Measurements from ENCODE around the gene DUSP5. TPM values are rescaled to one million over a fixed set of nuclear protein-coding genes. Genes with fewer than 3 reads are reported as not detected.
"Not testable (repeated sequence)": the region's sequence is repeated elsewhere in the genome, so short reads cannot be mapped to it uniquely, and the experiment has no call there.

The DUSP5 gene
- total RNA-seq, 1 donor from 2014 or later = 14.8 TPM

- Mint-ChIP-seq H3K36me3 (no peaks in the 10 kb centered on the region), H3K27ac (no peak overlapping the region), H3K9me3 (no peaks in the 10 kb centered on the region), H3K4me1 (peaks cover 2% of the 10 kb centered on the region), H3K27me3 (ENCODE audit: low read depth) (peaks cover 27% of the 10 kb centered on the region), H3K4me3 (peak overlapping the region; percentile 54)
- TF ChIP-seq, protein P1, sequence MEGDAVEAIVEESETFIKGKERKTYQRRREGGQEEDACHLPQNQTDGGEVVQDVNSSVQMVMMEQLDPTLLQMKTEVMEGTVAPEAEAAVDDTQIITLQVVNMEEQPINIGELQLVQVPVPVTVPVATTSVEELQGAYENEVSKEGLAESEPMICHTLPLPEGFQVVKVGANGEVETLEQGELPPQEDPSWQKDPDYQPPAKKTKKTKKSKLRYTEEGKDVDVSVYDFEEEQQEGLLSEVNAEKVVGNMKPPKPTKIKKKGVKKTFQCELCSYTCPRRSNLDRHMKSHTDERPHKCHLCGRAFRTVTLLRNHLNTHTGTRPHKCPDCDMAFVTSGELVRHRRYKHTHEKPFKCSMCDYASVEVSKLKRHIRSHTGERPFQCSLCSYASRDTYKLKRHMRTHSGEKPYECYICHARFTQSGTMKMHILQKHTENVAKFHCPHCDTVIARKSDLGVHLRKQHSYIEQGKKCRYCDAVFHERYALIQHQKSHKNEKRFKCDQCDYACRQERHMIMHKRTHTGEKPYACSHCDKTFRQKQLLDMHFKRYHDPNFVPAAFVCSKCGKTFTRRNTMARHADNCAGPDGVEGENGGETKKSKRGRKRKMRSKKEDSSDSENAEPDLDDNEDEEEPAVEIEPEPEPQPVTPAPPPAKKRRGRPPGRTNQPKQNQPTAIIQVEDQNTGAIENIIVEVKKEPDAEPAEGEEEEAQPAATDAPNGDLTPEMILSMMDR (IDR thresholded peaks at IDR 0.05; ENCODE audit: unreplicated experiment) = no peak
- DNase-seq (ENCODE audit: low spot score in 2 of 2, unreplicated experiment in 2 of 2) = peak; percentile 39 to 67
Measured at GRCh38 chr10:110530131-110530831, 32.6 kb downstream of the DUSP5 start.

GRCh38 chr10:110531687-110532086 is 34.0 kb downstream of the DUSP5 start:
- TF ChIP-seq, protein P1 (IDR thresholded peaks at IDR 0.05; ENCODE audit: unreplicated experiment) = no peak
- Mint-ChIP-seq H3K4me1 (peaks cover 2% of the 10 kb centered on the region), H3K36me3 (no peaks in the 10 kb centered on the region), H3K4me3 (no peak overlapping the region), H3K27ac (no peak overlapping the region), H3K9me3 (no peaks in the 10 kb centered on the region), H3K27me3 (ENCODE audit: low read depth) (peaks cover 28% of the 10 kb centered on the region)
- no peak for DNase-seq (ENCODE audit: low spot score in 2 of 2, unreplicated experiment in 2 of 2)

- not testable (repeated sequence) for DNase-seq (ENCODE audit: low spot score in 2 of 2, unreplicated experiment in 2 of 2); H3K4me1 Mint-ChIP-seq; H3K27ac Mint-ChIP-seq; H3K9me3 Mint-ChIP-seq; H3K36me3 Mint-ChIP-seq; H3K4me3 Mint-ChIP-seq
- H3K27me3 Mint-ChIP-seq (ENCODE audit: low read depth) = peaks cover 28% of the 10 kb centered on the region
Measured at GRCh38 chr10:110532628-110533027, 34.9 kb downstream of the DUSP5 start.

DNA sequence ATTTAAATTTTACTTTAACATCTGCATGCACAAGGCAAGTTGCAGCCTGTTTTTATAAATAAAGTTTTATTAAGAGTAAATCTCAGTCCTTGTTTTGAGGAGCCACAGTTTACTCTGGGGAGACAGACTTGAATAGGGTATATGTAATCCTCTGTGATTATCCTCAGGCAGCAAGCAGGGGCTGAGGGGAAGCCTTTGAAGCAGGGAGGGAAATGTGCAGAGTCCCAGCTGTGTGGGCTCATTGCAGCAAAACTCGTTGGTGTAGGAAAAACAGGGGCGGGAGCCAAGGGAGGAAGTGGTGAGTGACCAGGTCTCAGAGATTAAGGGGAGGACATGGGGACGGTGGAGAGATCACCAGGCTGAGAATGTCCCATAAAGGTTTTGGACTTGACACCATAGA is 35.4 kb downstream of the DUSP5 start:
- Mint-ChIP-seq H3K9me3 (no peaks in the 10 kb centered on the region), H3K27ac (no peak overlapping the region), H3K27me3 (ENCODE audit: low read depth) (peaks cover 24% of the 10 kb centered on the region), H3K4me1 (peaks cover 2% of the 10 kb centered on the region), H3K36me3 (no peaks in the 10 kb centered on the region), H3K4me3 (no peak overlapping the region)
- TF ChIP-seq, protein P1 (IDR thresholded peaks at IDR 0.05; ENCODE audit: unreplicated experiment) = no peak
- no peak for DNase-seq (ENCODE audit: low spot score in 2 of 2, unreplicated experiment in 2 of 2)

GRCh38 chr10:110534571-110534970 is 36.9 kb downstream of the DUSP5 start:
- no peaks in the 10 kb centered on the region for H3K36me3 Mint-ChIP-seq
- peaks cover 2% of the 10 kb centered on the region for H3K4me1 Mint-ChIP-seq
- TF ChIP-seq, protein P1 (IDR thresholded peaks at IDR 0.05; ENCODE audit: unreplicated experiment) = no peak
- no peak overlapping the region for H3K27ac Mint-ChIP-seq
- H3K4me3 Mint-ChIP-seq = no peak overlapping the region
- no peak for DNase-seq (ENCODE audit: low spot score in 2 of 2, unreplicated experiment in 2 of 2)
- no peaks in the 10 kb centered on the region for H3K9me3 Mint-ChIP-seq
- peaks cover 17% of the 10 kb centered on the region for H3K27me3 Mint-ChIP-seq (ENCODE audit: low read depth)

DNA sequence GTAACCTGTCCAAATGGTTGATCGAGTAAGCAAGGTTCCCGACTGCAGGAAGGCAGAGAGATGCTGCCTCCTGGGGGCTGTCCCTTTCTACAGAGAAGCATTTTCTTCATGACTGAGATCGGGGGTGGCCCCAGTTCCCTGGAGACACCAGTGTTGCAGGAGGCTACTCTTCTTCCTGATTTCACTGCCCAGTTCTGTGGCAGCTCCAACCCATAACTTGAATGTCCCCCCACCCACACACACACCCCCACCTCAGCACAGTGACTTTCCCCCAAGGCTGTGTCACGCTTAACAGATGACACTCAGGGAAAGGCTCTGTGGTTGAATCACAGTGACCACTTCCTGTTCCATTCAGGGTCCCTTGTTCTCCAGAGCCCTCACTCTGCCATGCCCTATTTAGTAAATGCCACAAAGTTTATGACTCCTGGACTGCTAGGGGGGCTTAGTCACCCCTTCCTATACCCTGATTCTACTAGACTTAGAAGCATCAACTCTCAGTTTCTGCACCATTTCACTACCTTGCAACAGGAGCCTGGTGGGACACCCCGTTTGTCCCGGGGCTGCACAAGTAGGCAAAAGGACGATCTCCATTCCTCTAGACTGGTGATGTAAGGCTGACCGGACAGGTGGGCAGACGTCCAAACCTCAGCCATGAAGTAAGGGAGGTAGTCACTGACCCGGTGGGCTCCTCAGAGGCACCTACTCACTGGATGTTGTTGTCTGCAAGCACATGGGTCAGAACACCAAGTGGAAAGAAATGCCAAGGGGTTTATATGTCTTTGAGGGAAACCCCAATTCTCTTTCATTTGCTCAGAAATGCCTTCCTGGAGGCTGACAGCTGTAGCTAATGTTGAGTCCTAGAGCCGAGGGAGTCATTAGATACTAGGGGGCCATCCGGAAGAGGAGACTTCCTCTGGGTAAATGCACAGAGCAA is 38.5 kb downstream of the DUSP5 start:
- TF ChIP-seq, protein P1 (IDR thresholded peaks at IDR 0.05; ENCODE audit: unreplicated experiment) = no peak
- H3K27me3 Mint-ChIP-seq (ENCODE audit: low read depth) = peaks cover 4% of the 10 kb centered on the region
- H3K36me3 Mint-ChIP-seq = no peaks in the 10 kb centered on the region
- no peak overlapping the region for H3K4me3 Mint-ChIP-seq
- no peaks in the 10 kb centered on the region for H3K9me3 Mint-ChIP-seq
- DNase-seq (ENCODE audit: low spot score in 2 of 2, unreplicated experiment in 2 of 2) = no peak
- H3K4me1 Mint-ChIP-seq = no peaks in the 10 kb centered on the region
- H3K27ac Mint-ChIP-seq = no peak overlapping the region

Data from mesothelial cell of epicardium (in vitro differentiated cells).